Endometrium (tissue), 2 donors: ENCODE measurements around the gene BPGM.
"Not testable (repeated sequence)": the region's sequence is repeated elsewhere in the genome, so short reads cannot be mapped to it uniquely, and the experiment has no call there.

Source experiments
- FAIRE-seq: peaks from 2 replicates; lab custom pipeline; 2012; peaks lifted over from hg19 to GRCh38; lab: Jason Lieb, UNC
- donor health status: control.
- donor health status: control.

Gene BPGM

DNA sequence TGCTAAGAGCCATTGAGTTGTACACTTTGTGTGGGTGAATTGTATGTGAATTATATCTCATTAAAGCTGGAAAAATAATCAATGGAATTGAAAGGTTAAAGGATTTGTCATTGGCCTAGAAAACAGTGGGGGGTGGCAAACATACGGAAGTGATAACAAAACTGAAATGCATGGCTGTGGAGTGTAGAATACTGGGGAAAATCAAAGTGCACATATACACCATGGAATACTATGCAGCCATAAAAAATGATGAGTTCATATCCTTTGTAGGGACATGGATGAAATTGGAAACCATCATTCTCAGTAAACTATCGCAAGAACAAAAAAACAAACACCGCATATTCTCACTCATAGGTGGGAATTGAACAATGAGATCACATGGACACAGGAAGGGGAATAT, 18.4 kb downstream of the BPGM start:
- FAIRE-seq = not testable (repeated sequence)

DNA sequence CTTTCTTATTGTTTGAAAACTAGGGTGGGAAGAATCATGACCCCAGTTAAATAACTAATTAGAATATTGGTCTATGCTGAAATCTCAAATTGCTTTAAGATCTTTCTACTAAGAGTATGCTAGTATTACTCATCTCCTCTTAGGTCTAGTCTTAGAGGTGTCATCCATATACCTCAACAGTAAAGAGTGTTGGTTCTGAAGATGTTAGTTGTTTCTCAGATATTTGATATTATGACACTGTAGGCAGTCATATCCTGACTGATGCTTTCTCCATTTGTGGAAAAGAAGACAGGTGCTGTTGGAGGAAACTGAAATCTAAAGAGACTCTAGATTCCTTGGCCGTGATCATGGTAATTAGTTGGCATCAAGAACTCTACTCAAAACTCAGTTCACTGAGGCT, 21.2 kb downstream of the BPGM start:
- no peak for FAIRE-seq

DNA sequence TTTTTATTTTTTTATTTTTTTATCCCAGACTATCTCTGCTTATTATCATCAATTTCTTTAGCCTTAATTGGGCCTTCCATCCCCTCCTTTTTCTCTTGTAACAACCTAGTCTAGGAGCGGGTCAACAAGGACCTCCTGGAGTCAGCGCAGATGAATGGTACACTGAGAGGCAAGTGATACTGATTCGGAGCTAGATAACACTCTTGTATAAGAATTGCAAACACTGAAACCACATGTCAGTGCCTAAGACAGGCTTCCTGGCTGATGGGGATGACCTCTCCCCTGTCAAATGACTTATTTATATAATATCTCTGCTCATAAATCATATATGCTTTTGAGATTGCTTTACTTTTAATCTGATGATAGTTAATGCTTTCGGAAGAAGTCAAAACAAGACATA, 22.7 kb downstream of the BPGM start:
- no peak for FAIRE-seq

DNA sequence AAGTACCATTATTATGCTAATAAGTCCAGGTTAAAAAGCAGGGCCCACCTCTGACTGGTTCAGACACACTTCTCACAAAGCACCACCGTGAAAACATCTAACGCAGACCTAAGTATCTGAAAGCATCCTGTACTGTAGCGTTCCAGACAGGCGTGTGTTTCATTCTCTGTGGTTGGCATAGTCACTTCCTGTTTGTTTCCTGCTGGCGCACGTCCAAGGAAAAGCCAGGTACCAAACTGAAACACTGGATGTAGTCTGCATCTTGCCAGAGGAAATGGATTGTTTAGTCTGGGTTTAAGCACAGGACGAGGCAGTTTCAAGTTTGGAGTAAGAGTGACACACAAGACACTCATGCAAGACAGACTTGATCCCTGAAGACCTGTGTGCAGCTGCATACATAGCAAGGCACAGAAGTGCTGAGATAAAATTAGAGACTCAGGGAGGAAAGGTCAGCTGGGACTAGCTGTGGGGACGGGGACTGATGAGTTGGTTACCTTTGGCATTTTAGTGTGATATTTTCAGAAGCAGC, 23.3 kb downstream of the BPGM start:
- FAIRE-seq = no peak

DNA sequence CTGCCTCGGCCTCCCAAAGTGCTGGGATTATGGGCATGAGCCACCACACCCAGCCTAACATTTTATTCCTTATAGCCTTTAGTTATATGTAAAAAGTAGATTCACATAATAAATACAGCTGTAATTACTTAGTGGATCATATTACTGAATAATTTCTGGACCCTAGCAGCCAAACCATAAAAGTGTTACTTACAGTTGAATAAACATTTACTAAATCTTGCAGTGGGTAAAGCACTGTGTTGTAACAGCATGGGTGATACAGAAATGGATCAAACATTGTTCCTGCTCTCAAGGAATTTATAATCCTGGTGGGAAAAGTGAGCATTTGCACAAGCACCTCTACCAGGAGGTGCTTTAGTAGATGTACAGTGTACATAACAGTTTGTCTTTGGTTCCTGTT, 25.0 kb downstream of the BPGM start:
- no peak for FAIRE-seq

DNA sequence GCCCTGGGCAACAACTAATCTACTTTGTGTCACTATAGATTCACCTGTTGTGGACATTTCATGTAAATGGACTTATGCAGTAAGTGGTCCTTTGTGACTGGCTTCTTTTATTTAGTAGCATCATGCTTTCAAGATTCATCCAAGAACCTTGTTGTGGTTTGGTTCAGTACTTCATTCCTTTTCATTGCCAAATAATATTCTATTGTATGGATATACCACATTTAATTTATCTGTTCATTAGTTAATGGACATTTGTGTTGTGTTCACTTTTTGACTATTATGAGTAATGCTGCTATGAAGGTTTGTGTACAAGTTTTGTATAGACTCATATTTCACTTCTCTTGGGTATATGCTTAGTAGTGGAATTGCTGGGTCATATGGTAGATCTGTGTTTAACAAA, 27.8 kb downstream of the BPGM start:
- no peak for FAIRE-seq

DNA sequence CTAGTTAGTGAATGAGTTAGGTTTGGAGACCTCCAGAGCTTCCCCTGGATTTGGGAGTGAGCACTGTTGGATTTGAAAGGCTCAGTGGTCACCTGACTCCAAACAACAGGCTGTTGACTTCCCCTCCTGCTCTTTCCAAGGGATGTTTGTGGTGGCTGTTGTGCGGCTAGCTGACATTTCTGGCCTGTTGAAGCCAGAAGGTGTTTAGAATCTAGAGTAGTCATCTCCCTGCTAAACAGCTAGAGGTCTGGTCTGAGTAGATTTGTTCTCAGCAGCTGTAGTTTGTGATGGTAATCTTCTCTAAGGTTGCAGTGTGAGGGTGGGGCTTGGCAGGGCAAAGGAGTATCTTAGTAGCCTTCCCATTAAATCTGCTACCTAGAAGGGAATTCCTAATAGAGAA, 30.1 kb downstream of the BPGM start:
- FAIRE-seq = no peak

DNA sequence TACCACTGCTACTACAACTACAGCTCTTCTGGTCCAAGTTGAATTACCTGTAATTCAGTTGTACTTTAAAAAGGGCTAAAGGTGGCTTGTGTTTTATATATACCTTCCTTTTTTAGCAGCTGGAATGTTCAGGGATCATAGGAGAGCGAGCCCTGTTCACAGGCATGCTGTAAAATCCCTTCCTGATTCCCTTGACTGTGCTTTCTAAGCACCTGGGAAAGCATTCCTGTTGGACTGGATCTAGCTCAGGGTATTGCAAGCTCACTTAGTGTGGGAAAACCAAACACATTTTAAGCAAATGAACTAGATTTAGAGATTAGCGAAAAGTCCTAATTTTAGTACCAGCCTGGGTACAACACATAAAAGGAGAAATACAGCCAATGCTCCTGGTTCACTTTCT, 31.5 kb downstream of the BPGM start:
- no peak for FAIRE-seq

DNA sequence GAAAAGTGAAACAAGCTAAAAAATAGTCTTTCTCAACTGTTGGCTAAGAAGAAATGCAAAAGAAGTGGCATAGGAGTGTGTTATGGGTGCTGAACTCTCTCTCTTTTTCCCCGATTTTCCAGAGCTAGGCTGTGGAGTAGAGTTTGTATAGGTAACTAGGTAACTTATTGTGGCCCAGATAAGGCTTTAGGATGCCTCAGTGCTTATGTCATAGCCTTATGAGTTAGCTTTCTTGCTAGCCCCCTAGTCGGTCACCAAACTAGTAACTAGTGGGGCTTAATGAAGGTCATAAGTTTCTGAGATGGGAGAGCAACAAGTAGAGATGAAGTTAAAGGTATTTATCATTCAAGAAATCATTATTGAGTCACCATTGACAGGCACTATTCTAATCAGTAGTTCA, 32.4 kb downstream of the BPGM start:
- no peak for FAIRE-seq

DNA sequence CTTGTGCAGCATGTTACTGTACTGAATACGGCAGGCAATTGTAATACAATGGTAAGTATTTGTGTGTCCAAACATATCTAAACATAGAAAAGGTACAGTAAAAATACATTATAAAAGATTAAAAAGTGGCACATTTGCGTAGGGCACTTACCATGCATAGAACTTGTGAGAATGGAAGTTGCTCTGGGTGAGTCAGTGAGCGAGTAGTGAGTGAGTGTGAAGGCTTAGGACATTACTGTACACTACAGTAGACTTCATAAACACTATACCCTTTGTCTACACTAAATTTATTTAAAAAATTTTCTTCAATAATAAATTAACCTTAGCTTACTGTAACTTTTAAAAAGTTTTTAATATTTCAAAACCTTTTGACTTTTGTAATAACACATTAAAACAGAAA, 37.5 kb downstream of the BPGM start:
- peak; percentile 45 for FAIRE-seq

DNA sequence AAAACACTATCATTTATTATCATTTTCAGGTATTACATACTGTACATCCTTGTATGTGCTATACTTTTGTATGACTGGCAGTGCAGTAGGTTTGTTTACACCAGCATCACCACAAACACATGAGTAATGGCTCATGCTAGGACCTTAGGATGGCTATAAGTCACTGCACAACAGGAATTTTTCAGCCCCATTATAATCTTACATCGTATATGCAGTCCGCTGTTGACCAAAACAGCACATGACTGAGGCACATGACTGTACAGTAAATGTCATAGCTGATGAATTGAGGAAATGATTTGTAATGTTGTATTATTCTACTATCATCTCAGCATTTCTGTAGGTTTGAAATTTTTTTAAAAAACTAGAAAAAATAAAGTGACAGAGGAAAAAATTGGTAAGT, 38.6 kb downstream of the BPGM start:
- FAIRE-seq = no peak

DNA sequence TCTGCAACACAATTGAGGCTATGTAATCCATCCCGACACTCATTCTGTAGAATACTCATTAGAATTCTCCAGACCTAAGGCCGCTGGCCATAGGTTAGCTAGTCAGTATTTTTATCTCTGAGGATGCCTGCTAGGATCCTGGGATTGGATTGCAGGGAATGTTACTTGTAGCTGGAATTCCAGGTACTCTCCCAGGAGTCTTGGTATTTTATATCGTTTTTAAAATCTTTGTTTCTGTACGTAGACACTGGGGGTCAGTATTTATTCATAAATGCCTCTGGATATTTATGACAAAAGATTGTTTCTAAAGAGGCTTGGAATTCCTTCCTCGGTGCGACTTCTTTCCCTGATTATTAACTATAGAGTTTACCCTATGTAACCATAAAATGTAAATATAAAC, 40.1 kb downstream of the BPGM start:
- peak; percentile 65 for FAIRE-seq

DNA sequence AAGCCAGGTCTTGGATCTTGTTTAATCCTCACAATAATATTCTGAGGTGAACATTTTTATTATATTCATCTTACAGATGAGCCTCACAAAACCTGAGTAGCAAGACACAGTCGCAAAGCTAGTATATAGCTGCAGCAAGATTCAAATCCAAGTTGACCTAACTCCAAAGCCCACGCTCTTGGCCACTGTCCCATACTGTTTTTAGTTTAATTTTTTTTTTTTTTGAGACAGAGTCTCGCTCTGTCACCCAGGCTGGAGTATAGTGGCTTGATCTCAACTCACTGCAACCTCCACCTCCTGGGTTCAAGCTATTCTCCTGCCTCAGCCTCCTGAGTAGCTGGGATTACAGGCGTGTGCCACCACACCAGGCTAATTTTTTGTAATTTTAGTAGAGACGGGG, 42.9 kb downstream of the BPGM start:
- FAIRE-seq = not testable (repeated sequence)

DNA sequence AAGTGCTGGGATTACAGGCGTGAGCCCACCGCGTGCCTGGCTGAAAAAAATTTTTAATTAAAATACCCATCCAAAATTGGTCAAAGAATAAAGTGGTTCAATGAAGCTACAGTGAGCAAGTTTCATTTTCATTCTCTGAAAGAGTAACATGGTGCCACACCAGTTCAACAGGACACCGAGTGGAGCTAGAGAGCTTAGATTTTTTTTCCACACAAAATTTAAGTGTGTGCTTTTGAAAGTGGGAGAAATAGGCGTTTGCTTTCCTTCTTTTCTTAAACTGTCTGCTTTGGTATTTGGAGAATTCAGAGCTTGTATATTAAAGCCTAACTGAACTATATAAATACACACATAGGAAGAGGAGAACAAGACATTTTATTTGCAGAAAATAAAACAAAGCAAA, 43.4 kb downstream of the BPGM start:
- FAIRE-seq = peak; percentile 96

DNA sequence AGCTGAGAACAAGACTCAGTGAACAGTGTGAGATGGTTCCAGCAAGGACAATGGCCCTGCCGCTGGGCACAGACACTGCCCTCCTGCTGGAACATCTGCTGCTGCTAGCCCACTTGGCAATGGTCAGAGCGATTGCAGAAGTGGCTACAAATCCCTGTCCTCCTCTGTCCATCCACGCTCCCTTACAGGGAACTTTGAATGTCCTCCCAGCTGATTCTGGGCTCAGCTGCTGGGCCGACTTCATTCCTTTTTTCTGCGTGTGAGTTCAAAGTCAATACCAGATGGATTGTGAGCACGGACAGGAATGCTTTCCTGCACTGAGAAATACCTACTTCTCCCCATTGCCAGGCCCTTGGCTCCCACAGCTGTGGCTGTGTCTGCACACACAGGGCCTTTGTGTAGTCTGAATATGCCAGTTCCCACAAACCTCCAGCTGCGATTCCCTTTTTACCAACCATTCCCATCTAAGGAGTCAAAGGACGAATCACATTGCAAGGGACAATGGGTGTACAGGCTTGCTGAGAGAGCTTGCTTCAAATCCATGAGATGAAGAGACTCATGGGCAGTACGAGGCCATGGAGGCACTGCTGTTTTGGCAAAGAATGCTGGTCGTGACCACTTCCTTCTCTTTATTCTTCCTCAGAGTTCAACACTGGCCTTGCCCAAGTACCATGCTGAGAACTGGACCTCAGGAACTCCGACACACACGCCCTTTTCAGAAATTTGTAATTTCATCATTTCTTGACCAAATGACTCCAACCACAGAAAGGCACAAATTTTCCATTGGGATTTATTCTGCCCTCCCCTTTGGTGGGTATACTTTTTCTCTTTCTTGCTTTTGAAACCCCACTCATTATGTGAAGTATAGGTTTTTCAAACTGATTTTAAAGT, 44.2 kb downstream of the BPGM start:
- peak; percentile 4 for FAIRE-seq

DNA sequence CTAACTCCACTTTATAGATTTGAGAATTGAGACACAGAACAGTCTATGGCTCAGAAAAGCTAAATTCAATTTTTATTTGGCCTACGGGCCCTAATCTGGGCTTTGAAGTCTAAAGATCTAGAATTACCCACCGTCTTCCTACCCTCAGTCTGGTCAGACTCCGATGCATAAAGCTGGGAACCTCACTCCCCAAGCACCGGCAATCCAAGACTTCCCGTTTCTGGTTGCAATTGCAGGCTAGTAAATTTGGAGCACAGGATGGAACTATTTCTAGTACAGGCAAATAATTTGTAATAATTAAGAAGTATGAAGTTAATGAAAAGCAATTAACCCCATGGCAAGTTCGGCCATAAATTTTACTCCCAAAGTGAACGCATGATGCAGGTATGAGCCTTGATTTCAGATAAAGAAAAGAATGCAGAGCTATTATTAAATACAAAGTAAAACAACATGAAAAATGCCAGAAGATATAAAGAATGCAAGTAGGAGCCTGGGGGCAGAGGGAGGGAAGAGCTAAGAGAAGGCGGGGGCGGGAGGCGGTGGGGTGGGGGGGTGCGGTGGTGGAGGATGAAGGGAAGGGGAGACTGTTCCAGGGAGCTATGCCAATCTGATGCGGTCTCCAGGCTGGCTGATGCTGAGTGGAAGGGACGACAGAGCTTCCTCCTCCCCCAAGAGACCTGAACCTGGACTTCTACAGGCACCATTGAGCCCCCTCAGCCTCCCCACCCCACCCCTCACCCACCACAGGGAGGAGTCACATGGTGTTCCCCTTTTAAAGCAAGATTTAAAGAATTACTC, 45.1 kb downstream of the BPGM start:
- FAIRE-seq = peak; percentile 93

DNA sequence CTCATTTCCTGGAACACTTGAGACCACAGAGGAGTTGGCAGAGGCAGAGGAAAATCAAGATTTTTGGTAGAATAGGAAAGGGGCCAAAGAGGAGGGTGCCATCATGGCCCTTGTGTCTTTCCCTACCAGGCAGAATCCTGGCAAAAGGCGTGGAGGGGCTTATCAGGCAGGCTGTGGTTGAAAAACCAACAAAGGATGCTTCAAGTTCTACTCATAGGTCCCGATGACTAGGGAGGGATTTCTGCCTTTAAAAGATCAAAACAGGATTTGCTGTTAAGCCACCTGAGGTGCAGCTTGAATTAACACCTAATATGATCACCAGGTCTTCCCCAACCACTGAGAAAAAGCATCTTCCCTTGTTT, 45.7 kb downstream of the BPGM start:
- no peak for FAIRE-seq

DNA sequence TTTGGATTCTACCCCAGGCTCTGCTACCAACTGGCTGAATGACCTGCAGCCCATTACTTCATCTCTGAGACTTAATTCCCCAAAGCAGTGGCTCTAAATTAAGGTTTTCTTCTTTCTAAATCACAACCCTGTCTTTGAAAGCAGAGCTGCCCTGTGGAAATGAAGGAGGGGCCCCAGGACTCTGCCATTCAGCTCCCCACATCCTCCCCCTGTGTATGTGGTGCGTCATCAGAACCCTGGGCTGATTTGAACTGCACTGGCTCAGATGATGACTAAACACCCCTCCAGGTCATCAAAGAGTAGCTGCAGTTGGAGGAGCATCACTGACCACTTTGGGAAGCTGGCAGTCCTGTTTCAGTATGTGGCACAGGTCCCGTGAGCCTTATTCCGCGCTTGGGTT, 46.6 kb downstream of the BPGM start:
- no peak for FAIRE-seq

DNA sequence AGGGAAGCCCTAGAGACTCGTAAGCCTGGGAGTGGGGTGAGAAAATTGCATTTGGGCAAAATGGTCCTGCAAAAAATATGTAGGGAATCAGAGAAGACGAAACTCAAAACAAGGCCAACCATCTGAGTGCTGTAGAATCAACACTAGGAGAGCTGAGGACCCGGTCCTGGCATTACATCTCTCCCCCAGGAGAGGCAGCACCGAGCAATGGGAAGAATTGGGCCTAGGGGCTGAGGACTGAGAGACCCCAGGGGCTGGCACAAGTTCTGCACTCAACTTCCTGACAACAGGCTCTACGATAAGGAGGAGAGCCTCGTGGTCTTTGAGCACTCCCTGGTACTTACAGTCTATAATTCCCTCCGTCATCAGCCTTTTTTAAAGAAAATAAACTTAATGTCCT, 47.6 kb downstream of the BPGM start:
- FAIRE-seq = no peak

DNA sequence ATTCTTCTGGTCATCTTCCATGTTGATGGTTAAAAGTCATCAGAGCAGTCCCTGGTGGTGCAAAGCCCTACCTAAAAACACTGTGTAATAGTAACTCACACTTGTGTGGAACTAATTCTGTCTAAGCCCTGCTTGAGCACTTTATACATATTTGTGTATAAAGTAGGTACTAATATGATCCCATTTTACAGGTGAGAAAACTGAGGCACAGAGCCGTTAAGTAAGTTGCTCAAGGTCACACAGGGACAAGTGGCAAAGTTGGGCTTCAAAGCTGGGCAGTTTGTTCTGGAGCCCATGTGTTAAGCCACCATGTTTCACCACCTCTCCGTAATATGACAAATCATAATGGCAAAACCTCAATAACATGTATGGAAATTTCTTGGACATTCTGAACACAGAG, 48.1 kb downstream of the BPGM start:
- FAIRE-seq = no peak

DNA sequence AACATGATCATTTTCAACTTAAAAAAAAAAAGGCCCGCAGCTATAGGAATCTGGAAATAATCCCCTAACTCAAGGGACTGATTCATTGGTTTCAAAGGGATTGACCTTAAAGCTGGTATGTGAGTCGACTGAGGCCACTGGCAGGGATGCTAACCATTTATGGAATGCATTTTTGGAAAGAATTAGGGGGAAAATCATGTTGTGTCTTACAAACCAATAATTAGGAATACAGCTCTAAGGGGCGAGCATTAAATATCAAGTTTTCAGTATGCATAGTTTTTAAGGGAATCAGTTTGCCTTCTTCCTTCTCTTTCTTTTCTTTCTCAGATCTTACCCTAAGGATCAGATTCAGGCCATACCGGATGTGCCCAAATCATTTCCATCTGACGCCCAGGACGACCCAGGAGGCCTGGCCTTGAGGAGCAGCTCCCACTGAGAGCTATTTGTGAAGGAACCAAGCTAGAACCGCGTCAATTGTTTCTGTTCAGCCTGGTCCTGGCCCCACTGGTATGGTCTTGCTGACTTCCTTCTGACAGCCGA, 48.7 kb downstream of the BPGM start:
- no peak for FAIRE-seq

DNA sequence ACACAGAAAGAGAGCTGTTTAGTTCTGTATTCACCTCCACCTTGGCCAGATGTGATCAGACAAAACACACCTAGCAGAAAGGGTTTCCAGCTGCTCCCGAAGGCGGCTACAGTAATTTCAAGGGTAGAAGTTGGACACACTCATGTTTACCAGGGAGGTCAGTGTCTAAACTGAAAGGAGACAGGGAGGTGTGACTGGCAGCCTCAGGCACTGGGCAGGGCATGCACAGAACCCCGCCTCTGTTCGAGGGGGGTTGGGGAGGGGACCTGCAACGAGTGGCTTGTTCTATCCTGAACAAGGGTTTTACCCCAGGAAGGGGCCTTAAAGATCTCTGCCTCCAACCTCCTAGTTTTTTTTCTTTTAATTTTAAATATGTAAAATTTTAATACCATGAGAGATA, 49.6 kb downstream of the BPGM start:
- no peak for FAIRE-seq
